Hippocampal formation (tissue), 2 donors: ENCODE results near the gene SST.

ENCODE experiments used
- DNase-seq, 2 donors: peaks; one replicate each; lab custom pipeline; 2025; lab: John Stamatoyannopoulos, UW

Gene SST

GRCh38 chr3:187629711-187630110 lies 40.5 kb downstream of the SST start:
- DNase-seq: no peak

DNA sequence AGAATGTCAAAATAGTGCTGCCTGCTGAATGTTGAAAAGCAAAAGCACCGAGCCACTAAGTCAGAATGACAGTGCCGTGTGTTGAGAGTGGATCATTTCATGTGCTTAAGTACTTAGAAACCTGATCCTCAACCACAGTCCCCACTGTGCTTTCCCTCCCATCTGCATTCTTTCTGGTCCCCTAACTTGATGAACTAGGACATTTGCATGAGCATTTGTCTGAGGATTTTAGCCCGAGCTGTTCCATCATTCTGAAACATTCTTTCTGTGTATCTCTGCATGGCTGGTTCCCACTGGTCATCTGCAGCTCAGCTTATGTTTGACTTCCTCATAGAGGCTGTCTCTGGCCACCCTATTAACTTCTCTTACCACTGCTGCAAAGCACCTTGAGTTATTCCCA lies 42.0 kb downstream of the SST start:
- DNase-seq: no peak

DNA sequence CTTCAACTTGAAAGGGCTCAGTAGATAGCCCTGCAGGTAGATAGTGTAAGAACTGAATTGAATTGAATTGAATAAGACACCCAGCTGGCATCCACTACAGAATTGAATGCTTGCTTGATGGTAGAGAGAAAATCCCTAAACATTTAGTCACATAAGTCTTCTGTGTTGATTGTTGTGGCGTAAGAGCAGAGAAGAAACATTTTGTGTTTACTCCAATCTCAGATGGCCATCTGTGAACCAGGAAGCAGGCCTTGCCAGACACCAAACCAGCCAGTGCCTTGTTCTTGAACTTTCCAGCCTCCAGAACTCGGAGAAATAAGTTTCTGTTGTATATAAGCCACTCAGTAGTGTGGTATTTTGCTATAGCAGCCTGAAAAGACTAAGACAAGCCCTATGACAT lies 43.6 kb downstream of the SST start:
- DNase-seq: no peak

DNA sequence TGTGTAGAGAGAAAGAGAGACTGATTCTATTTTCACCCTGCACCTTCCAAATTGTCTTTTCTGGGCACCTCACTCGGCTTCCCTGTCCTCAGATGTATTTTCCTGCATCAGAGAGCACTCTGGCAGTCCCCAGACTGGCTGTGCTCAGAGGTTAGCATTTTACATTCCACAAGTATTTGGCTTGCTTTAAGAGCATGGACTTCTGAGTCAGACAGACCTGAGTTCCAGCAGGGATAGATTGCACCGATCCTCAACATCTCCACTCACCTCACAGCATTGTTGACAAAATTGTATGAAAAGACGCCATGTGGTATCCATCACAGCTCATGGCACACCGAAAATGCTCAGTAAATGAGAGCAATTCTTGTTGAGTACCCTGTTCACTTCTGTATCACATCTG lies 45.6 kb downstream of the SST start:
- no peak for DNase-seq

DNA sequence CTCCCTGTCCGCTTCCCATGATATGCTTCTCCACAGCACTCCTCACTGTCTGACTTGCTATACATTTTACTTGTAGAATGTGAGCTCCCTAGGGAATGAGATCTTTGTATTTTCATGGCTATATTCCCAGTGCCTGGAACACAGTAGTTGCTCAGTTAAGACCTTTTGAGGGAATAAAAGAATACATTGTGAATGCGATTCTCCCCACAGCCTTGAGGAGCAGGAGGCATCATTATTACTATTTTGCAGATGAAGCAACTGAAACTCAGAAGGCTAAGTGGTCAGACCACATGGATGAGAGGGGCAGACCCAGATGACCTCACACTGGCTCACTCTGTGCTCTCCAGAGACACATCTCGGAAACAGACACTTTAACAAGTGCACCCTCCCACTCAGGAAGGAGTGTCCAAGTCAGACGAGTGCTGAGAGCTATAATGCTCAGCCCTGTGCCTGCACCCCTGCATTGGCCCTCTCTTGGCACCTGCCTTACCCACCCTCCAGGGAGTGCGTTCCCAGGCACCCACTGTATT lies 46.8 kb downstream of the SST start:
- DNase-seq: no peak

GRCh38 chr3:187621881-187622280 lies 48.3 kb downstream of the SST start:
- DNase-seq: no peak

- no peak for DNase-seq
These were observed 50.7 kb downstream of the SST start for GRCh38 chr3:187619461-187619860.
